GM12878 (cell line): ENCODE data around the gene PI16. TPM values are rescaled to one million over a fixed set of nuclear protein-coding genes. Genes with fewer than 3 reads are reported as not detected.

ENCODE experiments used
- ATAC-seq: fragments of 200-7000 bp; cut with Tn5 transposase; 3 replicates; pipeline ENCODE4 v1.9.1; 2020; ENCODE audit warnings: mild to moderate bottlenecking, moderate library complexity
- BruUV-seq: library from RNA; stranded (reverse); fragments of 400-500 nt; replicated peaks from 2 replicates; lab custom pipeline; 2021; lab: Mats Ljungman, UMichigan
- CTCF ChIA-PET: fragments of 300-600 bp; sonication (Branson Sonifier 250); formaldehyde crosslinking; extraction: SDS; loops from one replicate; lab custom pipeline; 2021; ENCODE audit warnings: inconsistent platforms; lab: Yijun Ruan, JAX
- POLR2A ChIA-PET: fragments of 350-600 bp; formaldehyde crosslinking; extraction: SDS; loops from one replicate; lab custom pipeline; 2021; ENCODE audit warnings: inconsistent platforms; lab: Charles Lee
- RAD21 ChIA-PET: fragments of 300-600 bp; sonication (Branson Sonifier 250); formaldehyde crosslinking; loops from one replicate; lab custom pipeline; 2023; ENCODE audit warnings: antibody characterized with exemption; ENCODE audit not compliant: unreplicated experiment; lab: Charles Lee
- SMC1A ChIA-PET: fragments of 300-600 bp; sonication (Branson Sonifier 250); formaldehyde crosslinking; loops from one replicate; lab custom pipeline; 2023; ENCODE audit not compliant: unreplicated experiment, uncharacterized antibody; lab: Charles Lee
- DNase-seq: peaks from one replicate; pipeline ENCODE4 v3.0.0-alpha.2; 2011; ENCODE audit warnings: low read depth, low spot score
- FAIRE-seq: peaks from 3 replicates; lab custom pipeline; 2011; peaks lifted over from hg19 to GRCh38; lab: Jason Lieb, UNC
- H2AFZ ChIP-seq: 2 replicates; pipeline ENCODE4 v1.6.0; 2011; ENCODE audit warnings: low read depth, low read length, control low read depth; ENCODE audit not compliant: control insufficient read depth
- H3K27ac ChIP-seq: 2 replicates; pipeline ENCODE4 v1.5.1; 2011; ENCODE audit warnings: control low read depth; ENCODE audit not compliant: control insufficient read depth, insufficient read depth
- H3K27me3 ChIP-seq, 2 experiments: replicated peaks in 1 of 2; 2 replicates each; pipeline versions ENCODE4 v1.6.0 to v1.6.1; 2011; ENCODE audit warnings: low read length in 1 of 2; ENCODE audit not compliant: control insufficient read depth in 2 of 2, insufficient read depth in 2 of 2
- H3K36me3 ChIP-seq, 2 experiments: 2 replicates each; pipeline ENCODE4 v1.5.1; 2011; ENCODE audit warnings: low read length in 1 of 2; ENCODE audit not compliant: control insufficient read depth in 2 of 2, insufficient read depth in 2 of 2
- H3K4me1 ChIP-seq: 2 replicates; pipeline ENCODE4 v1.6.1; 2011; ENCODE audit warnings: mild to moderate bottlenecking, low read length, moderate library complexity, mixed read lengths; ENCODE audit not compliant: control insufficient read depth, insufficient read depth
- H3K4me2 ChIP-seq: 2 replicates; pipeline ENCODE4 v1.6.0; 2011; ENCODE audit warnings: control low read depth; ENCODE audit not compliant: control insufficient read depth, insufficient read depth
- H3K4me3 ChIP-seq: fragments of 200-600 bp; sonication (generic); 2 replicates; pipeline ENCODE4 v1.5.1; 2016
- H3K79me2 ChIP-seq: 2 replicates; pipeline ENCODE4 v1.6.0; 2011; ENCODE audit warnings: low read length; ENCODE audit not compliant: control insufficient read depth, insufficient read depth
- H3K9ac ChIP-seq: 2 replicates; pipeline ENCODE4 v1.8.0; 2011; ENCODE audit warnings: low read length, control low read depth, mixed read lengths; ENCODE audit not compliant: control insufficient read depth, insufficient read depth
- H3K9me3 ChIP-seq: replicated peaks from 3 replicates; pipeline ENCODE4 v1.5.1; 2011; ENCODE audit warnings: mild to moderate bottlenecking, low read length; ENCODE audit not compliant: control insufficient read depth, insufficient read depth
- H4K20me1 ChIP-seq: 2 replicates; pipeline ENCODE4 v1.6.0; 2011; ENCODE audit not compliant: control insufficient read depth, insufficient read depth
- MAX ChIP-seq: IDR thresholded peaks from 2 replicates; pipeline ENCODE4 v1.6.1; 2012; ENCODE audit warnings: low read depth, low read length, improper control_type of control experiment
- NBN ChIP-seq: fragments of 450-650 bp; IDR thresholded peaks from 2 replicates; pipeline ENCODE4 v1.6.1; 2016
- POLR2AphosphoS5 ChIP-seq: IDR thresholded peaks from 2 replicates; pipeline ENCODE4 v1.6.1; 2011; ENCODE audit warnings: mild to moderate bottlenecking, low read length, inconsistent platforms
- RAD21 ChIP-seq: IDR thresholded peaks from 2 replicates; pipeline ENCODE4 v1.6.1; 2011; ENCODE audit warnings: mild to moderate bottlenecking, low read depth, low read length, moderate library complexity; ENCODE audit not compliant: insufficient read depth
- RFX5 ChIP-seq: IDR thresholded peaks from 2 replicates; pipeline ENCODE4 v1.6.1; 2011; ENCODE audit warnings: low read depth, low read length, improper control_type of control experiment
- SPI1 ChIP-seq: IDR thresholded peaks from 2 replicates; pipeline ENCODE4 v1.6.1; 2011; ENCODE audit warnings: low read depth, mild to moderate bottlenecking, low read length, moderate library complexity, borderline replicate concordance; ENCODE audit not compliant: insufficient read depth
- WRNIP1 ChIP-seq: IDR thresholded peaks from 2 replicates; pipeline ENCODE4 v1.6.1; 2011; ENCODE audit warnings: low read depth, low read length, improper control_type of control experiment, borderline replicate concordance
- WGBS: methylation state at CpG from one replicate; pipeline ENCODE4 v1.1.6; 2016; ENCODE audit warnings: low lambda C conversion rate; ENCODE audit not compliant: insufficient replicate concordance, insufficient coverage; ENCODE audit errors: missing lambda C conversion rate; 5-methylcytosine and 5-hydroxymethylcytosine counted together
- in situ Hi-C: fragments of 300-500 bp; cut with MboI; formaldehyde crosslinking; loops from 9 replicates; pipeline ENCODE4 v1.14.3; 2018; ENCODE audit warnings: mixed read lengths
- intact Hi-C: fragments of 100-400 bp; cut with micrococcal nuclease; formaldehyde crosslinking; loops from one replicate; pipeline ENCODE4 v1.14.2; 2022; ENCODE audit not compliant: unreplicated experiment
- polyA plus RNA-seq, 11 experiments: library from polyadenylated mRNA; depleted of rRNA in 4 of 11; unstranded in 6 of 11; stranded (reverse) in 5 of 11; fragments of >200 nt; fragmentation: Nextera tagmentation in 4 of 11; fragmentation: Illumina TruSeq in 1 of 11; extraction: Ambion mirVana in 4 of 11; extraction: Trizol in 1 of 11; gene quantifications; 1 replicate in 1 of 11; 2 replicates in 10 of 11; pipeline versions ENCODE4 v1.2.1 to v1.2.3, GENCODE V29; 2011 to 2016; ENCODE audit warnings: inconsistent platforms in 2 of 11, missing spikeins in 2 of 11, low read depth in 1 of 11
- total RNA-seq, 4 experiments: library from RNA; depleted of rRNA in 3 of 4; stranded (reverse); fragments of >200 nt in 3 of 4; fragmentation: Illumina TruSeq in 1 of 4; extraction: Trizol in 1 of 4; gene quantifications; 2 replicates each; pipeline versions ENCODE4 v1.2.1 to v1.2.3, GENCODE V29; 2013 to 2021

The PI16 gene
- total and polyA plus RNA-seq, 10 of the 15 experiments (the other 5 are each of a cell fraction or from before 2014, with no cell fraction given) = 0.08 to 0.12 TPM; not detected in 8

- RAD21 ChIA-PET = interaction anchor here (1.2 kb wide), 2 partner anchors 29 to 104 kb away, joined by 3 to 6 read pairs; partner anchors contain the start of gene C6orf89
- TF ChIP-seq WRNIP1 = no peak
- no peak for TF ChIP-seq MAX
- no peak for TF ChIP-seq SPI1
- TF ChIP-seq RFX5 = no peak
- TF ChIP-seq NBN = no peak
- no peak for TF ChIP-seq POLR2AphosphoS5
- TF ChIP-seq RAD21 = no peak
- TF ChIP-seq, all 136 proteins: peak for 0
- DNase-seq (no peak), FAIRE-seq (no peak), ATAC-seq (no peak)
- ChIA-PET SMC1A (interaction anchor here (0.7 to 1.4 kb wide), 6 partner anchors 10 to 105 kb away, joined by 3 to 4 read pairs (median 4); no protein-coding TSS in a partner anchor), CTCF (interaction anchor here (1.5 to 5.6 kb wide), 2 partner anchors 29 to 104 kb away, joined by 8 to 40 read pairs; partner anchors contain the start of gene C6orf89), POLR2A (interaction anchor here (0.6 to 1.4 kb wide), 4 partner anchors 11 to 50 kb away, joined by 3 to 4 read pairs (median 4); no protein-coding TSS in a partner anchor)
- no peak overlapping the region for H3K9ac ChIP-seq
- no peaks in the 10 kb centered on the region for H3K79me2 ChIP-seq
- H3K4me2 ChIP-seq = no peak overlapping the region
- peaks cover 20% of the 10 kb centered on the region for H3K4me1 ChIP-seq
- H3K27me3 ChIP-seq = no peaks in the 10 kb centered on the region
- no peak overlapping the region for H3K4me3 ChIP-seq
- WGBS = 88% methylated on average over 10 of the region's 10 CpGs
- intact Hi-C loops (no loop called here), in situ Hi-C loops (no loop called here)
- no peak overlapping the region for H3K27ac ChIP-seq
- no TSS peak for BruUV-seq
- H3K9me3 ChIP-seq = no peaks in the 10 kb centered on the region
- H4K20me1 ChIP-seq = peaks cover 10% of the 10 kb centered on the region; the same call in 1 of the 2 replicates
- no peak overlapping the region for H2AFZ ChIP-seq
- H3K36me3 ChIP-seq = peaks cover 4 to 5% of the 10 kb centered on the region in 2 experiments; a peak in 3 of 4 replicates
Measured at GRCh38 chr6:36914227-36914794, 40.2 kb upstream of the PI16 start.
